NCI-H2107 (cell line): ENCODE data around the gene PSME3IP1.

Experiments used
- DNase-seq: peaks from one replicate; lab custom pipeline; 2025; lab: John Stamatoyannopoulos, UW

Gene PSME3IP1

GRCh38 chr16:57167538-57167937 is 18.3 kb downstream of the PSME3IP1 start:
- no peak for DNase-seq

DNA sequence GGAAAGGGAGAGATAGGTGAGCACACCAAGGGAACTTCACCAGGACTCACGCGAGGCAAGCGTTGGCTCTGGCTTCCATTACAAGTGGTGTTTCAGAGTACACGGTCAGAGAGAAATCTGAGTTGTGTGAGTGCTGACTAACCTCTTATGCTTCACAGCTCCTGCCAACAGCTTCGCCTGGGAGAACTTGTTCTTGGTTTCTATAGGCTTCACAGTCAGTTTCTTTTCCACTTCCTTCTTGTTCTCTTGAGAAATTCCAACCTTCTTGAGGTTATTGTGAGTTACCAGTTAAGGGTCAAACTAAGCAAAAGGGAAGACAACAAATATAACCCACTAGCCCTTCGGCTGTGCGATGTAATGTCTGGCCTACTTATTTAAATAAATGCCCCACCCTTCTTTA is 18.9 kb downstream of the PSME3IP1 start:
- no peak for DNase-seq

DNA sequence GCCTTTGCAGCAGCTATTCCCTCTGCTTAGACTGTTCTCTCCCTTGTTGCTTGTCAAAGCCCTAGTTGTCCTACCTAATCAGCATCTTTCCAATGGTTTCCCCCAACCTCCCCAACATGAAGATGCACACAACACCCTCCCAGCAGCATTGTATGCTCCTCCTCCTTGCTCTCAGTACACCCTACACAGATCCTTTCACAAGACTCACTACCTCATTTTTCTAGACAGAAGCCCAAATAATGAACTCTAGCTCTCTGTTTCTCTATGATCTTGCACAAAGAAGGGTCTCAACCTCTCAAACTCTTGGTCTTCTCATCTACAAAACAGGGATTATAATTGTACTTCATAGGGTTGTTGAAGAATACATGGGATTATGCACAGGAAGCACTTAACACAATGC is 19.4 kb downstream of the PSME3IP1 start:
- DNase-seq: no peak

DNA sequence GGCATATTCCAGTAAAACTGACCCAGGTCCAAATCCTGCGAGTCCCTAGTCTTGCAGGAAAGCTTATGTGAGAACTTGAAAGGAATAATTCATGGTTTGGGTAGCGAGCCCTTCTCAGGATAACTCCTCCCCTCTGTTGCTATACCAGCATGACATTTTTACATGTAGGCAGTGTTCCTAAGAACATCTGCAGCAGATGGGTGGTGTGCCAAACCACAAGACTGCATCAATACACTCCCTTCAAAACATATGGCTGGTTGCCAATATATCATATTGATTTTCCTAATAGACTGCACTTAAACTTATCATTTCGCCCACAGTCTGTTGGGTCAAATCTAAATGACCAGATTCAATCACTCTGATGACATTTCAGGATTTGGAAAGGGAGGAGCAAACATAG is 19.9 kb downstream of the PSME3IP1 start:
- no peak for DNase-seq

GRCh38 chr16:57165483-57165882 is 20.4 kb downstream of the PSME3IP1 start:
- no peak for DNase-seq

GRCh38 chr16:57163842-57164241 is 22.0 kb downstream of the PSME3IP1 start:
- no peak for DNase-seq

DNA sequence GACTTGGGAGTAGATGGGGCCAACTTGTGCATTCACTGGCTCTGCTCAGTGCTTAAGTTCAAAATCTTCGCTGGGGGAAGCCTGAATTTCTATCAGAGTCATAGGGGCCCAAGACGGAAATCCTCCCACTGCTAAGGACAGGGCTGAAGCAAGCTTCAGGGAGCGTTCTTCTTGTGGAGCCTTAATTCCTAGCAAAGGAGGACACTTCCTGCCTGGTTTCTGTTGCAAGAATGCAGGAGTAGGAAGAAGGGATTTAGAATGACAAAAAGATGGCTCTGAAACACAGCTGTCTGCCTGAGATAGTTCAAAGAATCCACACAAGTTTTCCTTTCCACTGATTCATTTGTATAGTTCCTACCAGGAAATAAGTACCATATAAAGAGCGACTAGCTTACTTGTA is 26.4 kb downstream of the PSME3IP1 start:
- DNase-seq: no peak

DNA sequence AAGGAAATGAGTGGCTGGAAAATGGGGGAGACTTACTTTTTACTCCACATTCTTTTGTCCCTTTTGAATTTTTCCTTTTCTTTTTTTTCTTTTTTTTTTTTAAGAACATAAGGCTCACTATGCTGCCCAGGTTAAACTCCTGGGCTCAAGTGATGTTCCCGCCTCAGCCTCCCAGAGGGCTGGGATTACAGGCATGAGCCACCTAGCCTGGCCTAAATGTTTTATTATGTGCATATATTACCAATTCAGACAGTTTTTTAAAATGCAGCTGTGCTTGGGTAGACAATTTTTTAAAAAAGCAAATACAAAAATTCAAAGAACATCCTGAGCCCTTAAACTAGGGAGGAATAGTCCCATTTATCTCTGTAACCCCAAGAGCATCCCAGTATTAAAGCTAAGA is 28.3 kb downstream of the PSME3IP1 start:
- no peak for DNase-seq

DNA sequence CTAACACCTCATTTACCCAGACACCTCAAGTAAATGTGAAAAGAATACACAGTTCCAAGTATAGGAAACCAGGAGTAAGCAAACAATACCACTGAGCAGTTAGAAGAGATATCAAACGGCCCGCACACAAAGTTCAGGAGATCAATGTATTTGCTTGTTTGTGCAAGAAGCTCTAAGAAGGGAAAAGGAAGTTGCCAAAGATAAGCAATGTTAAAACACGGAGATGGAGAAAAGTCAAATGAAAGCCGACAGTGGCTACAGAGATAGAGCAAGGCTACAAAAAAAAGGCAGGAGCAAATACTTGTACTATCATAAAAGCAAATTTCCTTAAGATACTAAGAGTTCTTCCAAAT is 29.5 kb downstream of the PSME3IP1 start:
- DNase-seq: no peak

GRCh38 chr16:57155702-57156350 is 30.0 kb downstream of the PSME3IP1 start:
- DNase-seq: no peak

- no peak for DNase-seq
Observed at GRCh38 chr16:57153841-57154240, 32.0 kb downstream of the PSME3IP1 start.

DNA sequence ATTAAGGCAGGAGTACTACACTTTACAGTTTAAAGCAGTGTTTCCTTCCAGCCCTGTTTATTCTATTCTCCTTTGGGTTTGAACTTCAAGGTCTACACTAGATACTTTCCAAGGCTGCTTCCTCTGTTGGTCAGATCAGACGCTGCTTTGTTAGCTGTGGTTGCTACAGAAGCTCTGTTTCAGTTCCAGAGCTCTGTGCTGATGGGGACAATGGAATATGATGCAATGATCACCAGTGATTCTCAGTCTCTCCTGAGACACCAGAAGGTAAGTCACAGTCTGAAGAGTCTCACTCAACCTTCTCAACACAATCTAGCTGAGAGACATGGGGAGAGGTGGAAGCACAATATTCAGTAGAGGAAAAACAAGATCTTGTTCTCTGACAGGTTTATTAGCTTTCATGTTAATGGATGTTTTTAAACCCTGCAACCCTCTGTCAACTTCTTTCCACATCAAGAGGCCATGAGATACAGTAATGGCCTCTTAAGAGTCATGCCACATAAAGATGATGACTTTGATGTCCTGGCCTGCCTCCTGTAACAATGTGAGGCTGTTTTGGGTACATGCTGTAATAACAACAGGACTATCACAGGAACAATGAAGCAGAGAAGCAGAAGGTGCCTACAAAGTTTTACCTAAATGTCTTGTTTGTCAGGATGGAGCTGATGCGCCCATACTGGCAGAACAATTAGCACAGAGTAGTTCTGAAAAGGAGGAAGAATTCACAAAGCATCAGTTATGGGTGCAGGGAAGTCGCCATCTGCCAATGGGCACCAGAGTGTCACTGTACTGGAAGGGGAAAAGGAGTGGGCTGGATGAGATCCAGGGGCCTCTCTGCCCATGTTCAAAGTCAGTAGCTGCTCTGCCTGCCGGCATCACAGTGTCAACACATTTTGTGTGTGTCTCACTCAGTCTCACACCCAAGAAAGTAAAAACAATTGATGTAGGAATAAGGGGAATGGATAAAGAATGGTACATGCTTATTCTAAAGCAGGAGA is 33.4 kb downstream of the PSME3IP1 start:
- DNase-seq: no peak

DNA sequence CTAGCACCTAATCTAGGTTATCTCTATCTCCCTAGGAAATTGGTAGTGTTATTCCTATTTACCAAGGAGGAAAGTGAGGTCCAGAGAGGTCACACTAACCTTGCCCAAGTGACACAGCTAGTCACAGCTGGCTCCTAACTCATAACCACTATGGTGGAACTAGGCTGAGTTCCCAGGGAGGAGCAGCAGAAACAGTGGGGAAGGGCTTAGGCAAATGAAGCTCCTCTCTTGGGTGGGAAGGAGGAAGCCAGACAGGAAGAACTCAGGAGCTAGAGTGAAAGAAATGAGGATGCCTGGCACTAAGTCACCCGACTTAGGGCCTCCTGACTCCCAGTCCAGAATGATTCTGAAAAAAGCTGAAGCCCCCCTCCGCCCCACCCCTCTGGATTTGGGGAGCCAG is 34.5 kb downstream of the PSME3IP1 start:
- DNase-seq: no peak

DNA sequence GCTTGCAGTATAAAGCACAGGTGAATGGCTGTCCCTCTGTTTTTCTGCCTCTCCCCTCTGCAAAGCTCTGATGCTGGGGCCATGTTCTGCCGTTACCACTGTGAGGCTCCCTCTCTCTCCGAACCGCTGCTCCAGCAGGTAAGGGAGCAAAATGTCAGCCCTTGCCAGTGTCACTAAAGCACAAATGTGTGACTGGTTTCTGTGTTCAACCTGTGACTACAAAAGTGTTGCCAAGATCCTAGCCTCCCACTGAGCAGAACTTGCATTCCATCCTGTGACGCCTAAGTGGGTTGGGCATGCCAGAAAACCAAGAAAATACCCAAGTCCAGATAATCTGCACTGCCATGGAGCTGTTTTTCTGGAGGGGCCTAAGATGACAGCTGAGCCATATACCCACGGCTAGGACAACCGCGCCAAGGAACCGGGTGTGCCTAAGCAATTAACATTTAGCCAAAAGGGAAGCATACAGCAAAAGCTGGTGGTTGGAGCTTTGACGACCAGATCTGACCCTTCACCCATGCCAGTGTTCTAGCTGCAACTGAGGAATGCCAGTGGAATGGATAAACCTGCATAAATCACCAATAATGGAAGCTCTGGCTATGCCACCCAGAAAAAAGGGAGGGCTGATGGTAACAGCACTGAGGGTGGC is 35.0 kb downstream of the PSME3IP1 start:
- DNase-seq: no peak

- DNase-seq: no peak
Observed at GRCh38 chr16:57149391-57149790, 36.4 kb downstream of the PSME3IP1 start.

- DNase-seq: no peak
Observed at GRCh38 chr16:57148481-57148880, 37.4 kb downstream of the PSME3IP1 start.

- DNase-seq: no peak
Observed at GRCh38 chr16:57147381-57148221, 38.2 kb downstream of the PSME3IP1 start.

- DNase-seq: no peak
Observed at GRCh38 chr16:57146735-57147134, 39.1 kb downstream of the PSME3IP1 start.

DNA sequence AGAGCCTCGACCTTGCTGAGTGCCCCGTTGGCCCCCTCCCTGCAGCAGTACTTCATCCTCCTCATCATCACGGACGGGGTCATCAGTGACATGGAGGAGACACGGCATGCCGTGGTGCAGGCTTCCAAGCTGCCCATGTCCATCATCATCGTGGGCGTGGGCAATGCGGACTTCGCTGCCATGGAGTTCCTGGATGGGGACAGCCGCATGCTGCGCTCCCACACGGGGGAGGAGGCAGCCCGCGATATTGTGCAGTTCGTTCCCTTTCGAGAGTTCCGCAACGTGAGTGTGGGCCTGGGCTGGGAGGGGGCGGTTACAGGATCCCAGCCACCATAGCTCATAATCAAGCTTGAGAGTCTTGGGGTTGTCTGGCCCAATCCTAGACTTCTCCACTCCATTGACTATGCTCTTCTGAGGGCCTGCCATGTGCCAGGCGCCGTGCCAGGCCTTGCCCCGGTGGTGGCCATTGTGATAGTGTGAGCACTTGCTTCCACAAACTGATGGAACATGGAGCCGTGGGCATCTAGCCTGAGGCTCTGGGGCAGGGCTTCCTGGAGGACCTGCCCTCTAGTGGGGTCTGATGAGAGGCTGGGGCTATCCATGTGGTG is 39.7 kb downstream of the PSME3IP1 start:
- DNase-seq: no peak

GRCh38 chr16:57145046-57146021 is 40.5 kb downstream of the PSME3IP1 start:
- no peak for DNase-seq
